ENCODE measurements around the gene MAMLD1.

- TF ChIP-seq, protein P1, sequence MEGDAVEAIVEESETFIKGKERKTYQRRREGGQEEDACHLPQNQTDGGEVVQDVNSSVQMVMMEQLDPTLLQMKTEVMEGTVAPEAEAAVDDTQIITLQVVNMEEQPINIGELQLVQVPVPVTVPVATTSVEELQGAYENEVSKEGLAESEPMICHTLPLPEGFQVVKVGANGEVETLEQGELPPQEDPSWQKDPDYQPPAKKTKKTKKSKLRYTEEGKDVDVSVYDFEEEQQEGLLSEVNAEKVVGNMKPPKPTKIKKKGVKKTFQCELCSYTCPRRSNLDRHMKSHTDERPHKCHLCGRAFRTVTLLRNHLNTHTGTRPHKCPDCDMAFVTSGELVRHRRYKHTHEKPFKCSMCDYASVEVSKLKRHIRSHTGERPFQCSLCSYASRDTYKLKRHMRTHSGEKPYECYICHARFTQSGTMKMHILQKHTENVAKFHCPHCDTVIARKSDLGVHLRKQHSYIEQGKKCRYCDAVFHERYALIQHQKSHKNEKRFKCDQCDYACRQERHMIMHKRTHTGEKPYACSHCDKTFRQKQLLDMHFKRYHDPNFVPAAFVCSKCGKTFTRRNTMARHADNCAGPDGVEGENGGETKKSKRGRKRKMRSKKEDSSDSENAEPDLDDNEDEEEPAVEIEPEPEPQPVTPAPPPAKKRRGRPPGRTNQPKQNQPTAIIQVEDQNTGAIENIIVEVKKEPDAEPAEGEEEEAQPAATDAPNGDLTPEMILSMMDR (IDR thresholded peaks at IDR 0.05; ENCODE audit: low read depth, low read length, poor library complexity, severe bottlenecking): no peak
- TF ChIP-seq EZH2phosphoT487 (IDR thresholded peaks at IDR 0.05; ENCODE audit: borderline replicate concordance, low read length): no peak
Observed at GRCh38 chrX:150546711-150547153, 183.6 kb downstream of the MAMLD1 start.
